Measurements from ENCODE around the gene ATP1A2.

Gene ATP1A2

DNA sequence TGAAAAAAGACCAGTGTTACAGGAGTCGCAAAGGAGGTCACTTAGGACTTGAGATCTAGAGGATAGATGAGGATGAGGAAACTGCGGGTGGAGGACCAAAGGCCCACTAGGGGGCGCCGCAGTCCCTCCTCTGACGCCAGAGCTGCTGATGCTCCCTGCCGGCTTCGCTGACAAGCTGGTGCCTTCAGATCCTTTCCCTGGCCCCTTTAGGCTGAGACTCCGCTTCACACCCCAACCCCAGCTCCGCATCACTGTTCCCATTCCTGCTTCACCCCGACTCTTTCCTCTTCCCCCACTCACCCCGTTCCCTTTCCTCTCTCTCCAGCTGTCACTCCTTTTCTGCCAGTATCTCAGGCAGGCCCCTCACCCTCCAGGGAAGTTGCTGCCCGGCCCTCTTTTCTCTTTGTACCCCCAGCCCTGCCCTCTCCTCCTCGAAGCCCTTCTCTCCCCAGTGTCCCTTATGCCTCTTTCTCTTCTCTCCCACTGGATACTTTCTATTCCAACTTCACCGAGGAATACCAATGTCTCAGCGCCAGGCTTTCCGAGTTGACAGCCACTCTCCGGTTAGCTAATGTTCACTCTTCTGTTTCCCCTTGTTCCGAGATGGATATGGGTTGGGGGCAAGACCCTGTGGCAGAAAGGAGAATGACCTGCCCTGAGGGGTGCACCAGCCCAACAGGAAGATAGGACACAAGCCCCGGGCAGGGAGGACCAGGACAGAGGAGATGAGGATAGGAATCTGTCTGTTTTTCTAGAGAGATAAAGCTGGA is 29.7 kb upstream of the ATP1A2 start:
- peak; percentile 52 to 61 for DNase-seq (ENCODE audit: low read depth in 2 of 2)

DNA sequence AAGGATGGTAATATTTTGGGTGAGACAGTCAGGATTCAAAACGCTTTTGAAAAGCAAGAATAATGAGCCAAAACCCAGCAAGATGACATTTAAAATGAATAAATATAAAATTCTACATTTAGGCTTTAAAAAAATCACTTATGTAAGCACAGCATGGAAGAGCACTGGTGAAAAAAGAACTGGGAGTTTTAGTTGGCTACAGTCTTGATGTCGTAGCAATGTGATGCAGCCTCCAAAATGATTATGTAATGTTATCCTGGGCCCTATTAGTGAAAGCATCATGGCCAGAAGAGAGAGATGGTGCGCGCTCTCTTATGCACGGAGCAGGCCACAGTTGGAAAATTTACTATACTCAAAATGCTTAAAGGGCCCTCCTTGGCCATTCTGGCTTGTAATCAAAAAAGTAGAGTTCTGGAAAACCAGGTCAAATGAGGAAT is 29.1 kb upstream of the ATP1A2 start:
- DNase-seq (ENCODE audit: low read depth in 2 of 2), result no peak

DNA sequence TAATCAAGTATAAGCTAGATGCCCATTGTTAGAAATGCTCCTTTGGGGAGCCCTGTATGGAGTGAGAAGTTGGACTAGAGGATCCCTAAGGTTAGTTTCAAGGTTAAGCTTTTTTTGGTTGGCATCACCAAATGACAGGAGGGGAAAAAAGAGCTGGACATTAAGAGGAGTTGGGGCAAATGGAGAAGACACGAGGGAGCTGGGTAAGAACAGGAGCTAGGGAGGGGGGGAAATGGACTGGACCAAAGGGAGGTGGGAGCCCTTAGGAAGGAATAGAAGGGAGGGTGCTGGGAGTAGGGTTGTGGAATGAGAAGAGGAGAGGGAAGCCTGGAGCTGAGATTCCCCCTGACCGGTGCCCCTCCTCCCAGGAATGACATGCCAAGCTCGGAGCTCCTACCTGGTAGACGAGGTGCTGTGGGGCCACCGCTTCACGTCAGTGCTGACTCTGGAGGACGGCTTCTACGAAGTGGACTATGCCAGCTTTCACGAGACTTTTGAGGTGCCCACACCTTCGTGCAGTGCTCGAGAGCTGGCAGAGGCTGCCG is 28.4 kb upstream of the ATP1A2 start:
- no peak for DNase-seq (ENCODE audit: low read depth in 2 of 2)

DNA sequence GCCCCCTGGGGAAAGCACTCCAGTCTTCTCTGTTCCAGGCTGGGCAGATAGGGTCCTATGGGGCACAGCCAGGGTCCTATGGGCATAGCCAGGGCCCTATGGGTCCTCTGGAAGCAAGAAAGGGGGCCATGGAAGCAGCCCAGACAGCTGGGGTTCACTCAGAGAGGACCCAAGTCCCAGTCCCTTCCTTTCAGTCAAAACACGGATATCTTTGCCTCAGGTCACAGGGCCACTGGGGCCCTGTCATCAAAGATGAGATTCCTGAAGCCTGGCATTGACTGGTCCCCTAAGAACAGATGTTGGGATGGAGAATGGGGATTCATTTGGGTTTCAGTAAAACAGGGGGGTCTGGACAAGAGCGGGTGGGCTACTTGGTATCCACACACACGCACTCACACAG is 25.7 kb upstream of the ATP1A2 start:
- DNase-seq (ENCODE audit: low read depth in 2 of 2), result no peak

DNA sequence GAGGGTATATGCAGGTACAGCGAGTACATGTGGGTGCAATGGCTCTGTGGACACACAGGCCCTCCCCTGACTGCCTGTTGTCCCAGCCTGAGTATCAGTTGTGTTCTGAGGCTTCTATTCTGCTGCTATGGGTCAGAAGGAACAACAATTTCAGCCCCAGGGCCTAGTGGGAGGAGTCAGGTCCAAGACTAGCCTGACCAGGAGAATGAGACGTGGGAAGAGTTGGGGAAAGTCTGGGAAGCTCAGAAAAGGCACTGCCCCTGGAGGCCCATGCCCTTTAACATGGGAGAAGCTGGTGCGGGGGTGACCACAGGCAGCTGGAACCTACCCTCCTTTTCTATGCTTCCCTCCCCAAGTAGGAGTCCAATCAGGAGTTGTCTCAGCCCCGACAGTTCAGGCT is 24.8 kb upstream of the ATP1A2 start:
- DNase-seq (ENCODE audit: low read depth in 2 of 2), result no peak

DNA sequence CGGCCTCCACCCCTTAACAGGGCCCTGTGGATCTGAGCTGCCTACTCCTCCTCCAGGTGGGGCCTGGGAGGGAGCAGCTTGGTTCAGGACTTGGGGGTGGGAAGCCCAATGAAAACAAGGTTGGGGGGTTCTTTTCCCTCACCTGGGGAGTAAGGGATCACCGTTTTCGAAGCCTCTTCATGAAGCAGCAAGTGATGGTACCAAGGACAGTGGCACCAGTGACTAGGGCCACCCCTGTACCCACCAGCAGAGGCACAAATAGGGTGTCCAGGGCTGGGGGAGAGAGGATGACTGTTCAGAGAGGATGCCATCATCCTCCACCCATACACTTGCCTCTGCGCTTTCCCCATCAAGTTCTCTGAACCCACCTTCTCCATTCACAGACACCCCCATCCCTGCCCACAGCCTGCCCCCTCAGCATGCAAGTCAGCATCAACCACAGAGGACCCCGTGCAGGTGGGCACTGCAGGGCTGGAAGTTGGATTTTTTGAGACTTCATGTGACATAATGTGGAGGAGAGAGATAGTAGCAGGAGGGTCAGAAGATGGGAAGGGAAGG is 23.8 kb upstream of the ATP1A2 start:
- DNase-seq (ENCODE audit: low read depth in 2 of 2), result no peak

DNA sequence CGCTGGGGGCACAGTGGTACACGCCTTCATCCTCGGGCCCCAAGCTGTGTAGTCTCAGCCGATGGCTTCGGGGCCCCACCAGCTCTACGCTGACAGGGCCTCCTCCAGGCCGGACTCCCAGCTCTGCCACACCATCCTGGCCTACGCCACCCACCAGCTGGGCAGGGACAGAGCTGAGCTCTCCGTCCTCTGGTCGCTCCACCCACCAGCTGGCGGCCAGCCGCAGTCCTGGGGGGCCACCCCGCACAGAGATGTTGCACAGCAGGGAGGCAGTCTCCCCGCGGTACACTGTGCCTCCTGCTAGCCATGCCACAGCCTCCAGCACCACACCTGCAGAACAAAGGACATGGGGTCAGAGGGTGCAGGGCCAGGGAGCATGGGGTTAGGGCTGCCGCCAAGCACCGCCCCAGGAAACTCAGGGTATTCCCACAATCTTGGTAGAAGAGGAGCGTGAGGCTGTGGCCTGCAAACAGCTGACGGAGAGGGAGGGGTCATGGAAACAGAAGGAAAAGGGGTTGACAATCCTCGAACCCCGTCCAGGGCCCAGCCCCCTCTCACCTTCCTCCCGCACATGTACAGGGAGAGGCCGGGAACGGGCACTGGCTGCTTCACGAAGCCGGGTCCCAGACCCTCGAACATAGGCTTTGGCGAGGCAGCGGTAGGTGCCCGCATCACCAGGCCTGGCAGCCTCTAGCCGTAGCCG is 23.0 kb upstream of the ATP1A2 start:
- no peak for DNase-seq (ENCODE audit: low read depth in 2 of 2)

- DNase-seq (ENCODE audit: low read depth in 2 of 2), result no peak
Measured at GRCh38 chr1:160093069-160093395, 22.5 kb upstream of the ATP1A2 start.

DNA sequence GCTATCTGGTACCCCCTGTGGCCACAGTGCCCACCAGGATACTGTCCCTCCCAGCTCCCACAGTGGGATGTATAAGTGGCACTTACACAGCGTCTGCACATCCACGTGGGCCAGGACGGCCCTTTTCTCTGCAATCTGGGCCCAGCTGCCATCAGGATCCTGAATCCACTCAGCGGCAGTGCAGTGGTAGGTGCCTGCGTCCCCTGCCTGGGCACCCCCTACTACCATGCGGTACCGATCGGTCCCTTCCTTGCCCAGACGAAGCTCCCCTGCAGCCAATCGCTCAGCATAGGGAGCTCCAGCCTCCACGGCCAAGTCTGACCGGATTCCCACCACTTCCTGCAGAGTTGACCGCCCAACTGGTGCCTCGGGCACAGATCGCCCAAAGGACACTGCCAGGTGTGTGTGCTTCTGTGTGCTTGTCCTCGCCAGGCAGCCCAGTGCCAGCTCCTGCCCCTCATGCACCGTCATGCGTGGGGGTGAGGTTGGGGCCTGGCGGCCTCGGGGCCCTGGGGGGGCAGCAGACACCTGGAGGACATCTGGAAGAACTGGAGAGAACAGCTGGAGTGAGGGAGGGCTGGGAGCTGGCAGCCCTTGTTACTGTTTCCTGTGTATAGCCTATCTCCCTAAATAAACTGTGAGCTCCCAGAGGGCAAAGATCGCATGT is 21.8 kb upstream of the ATP1A2 start:
- no peak for DNase-seq (ENCODE audit: low read depth in 2 of 2)

DNA sequence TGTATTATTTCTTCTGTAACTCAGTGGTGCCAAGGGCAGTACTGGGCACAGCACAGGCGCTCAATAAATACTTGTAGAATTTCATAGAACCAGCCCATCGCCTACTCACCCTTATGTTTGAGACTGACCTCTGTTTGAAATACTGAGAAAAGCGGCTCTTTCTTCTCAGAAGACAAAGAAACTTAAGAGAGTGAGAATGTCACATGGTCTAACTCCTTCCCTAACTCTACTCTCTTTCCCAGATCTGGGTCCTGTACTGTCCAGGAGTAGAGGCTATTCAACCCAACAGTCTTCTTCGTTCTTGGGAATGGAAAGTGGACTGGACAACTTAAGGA is 21.3 kb upstream of the ATP1A2 start:
- DNase-seq (ENCODE audit: low read depth in 2 of 2), result no peak

- no peak for DNase-seq (ENCODE audit: low read depth in 2 of 2)
Measured at GRCh38 chr1:160094806-160095205, 20.8 kb upstream of the ATP1A2 start.

DNA sequence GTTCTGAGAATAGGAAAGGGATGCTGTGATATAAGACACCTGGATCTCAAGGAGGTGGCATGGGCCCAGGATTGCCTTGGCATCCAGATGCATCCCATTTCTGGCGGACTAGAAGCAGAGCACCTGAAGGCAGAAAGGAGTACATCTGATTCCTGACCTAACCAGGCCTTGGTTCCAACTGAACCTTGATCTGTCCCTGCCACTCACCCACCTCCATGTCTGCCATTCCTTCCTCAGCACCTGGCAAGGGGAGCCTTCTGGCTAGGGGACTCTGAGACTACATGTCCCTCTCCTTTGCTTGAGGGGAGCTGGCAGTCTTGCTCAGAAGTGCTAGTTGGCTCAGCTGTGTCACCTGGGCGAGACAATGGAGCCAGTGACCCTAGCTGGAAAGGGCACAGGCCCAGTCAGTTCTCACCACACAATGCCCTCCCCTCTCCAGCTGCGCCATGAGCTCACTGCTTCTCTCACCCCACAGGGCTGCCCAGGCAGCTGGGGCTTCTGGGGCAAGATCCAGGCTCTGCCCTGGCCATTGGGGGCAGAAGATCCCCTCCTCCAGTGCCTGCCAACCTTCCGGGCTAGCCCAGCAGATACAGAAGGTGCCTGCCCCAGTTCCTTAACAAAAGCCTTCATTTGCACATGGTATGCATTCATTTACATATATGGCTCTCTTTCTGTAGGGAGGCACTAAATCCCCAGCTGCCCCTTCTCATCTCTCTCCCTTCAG is 20.0 kb upstream of the ATP1A2 start:
- DNase-seq (ENCODE audit: low read depth in 2 of 2), result no peak

- DNase-seq (ENCODE audit: low read depth in 2 of 2), result no peak
Measured at GRCh38 chr1:160096274-160097116, 19.1 kb upstream of the ATP1A2 start.

GRCh38 chr1:160097151-160097910 is 18.2 kb upstream of the ATP1A2 start:
- DNase-seq (ENCODE audit: low read depth in 2 of 2), result no peak

- DNase-seq (ENCODE audit: low read depth in 2 of 2), result peak; percentile 84 to 90
Measured at GRCh38 chr1:160097911-160098851, 17.4 kb upstream of the ATP1A2 start, which contains the start of gene IGSF8. Gene IGSF8, minus strand, starts transcription at chr1:160098619. Its CDS starts 147 bp downstream, at chr1:160098472.

- DNase-seq (ENCODE audit: low read depth in 2 of 2), result peak; percentile 96 to 97
Measured at GRCh38 chr1:160098852-160099561, 16.6 kb upstream of the ATP1A2 start.

DNA sequence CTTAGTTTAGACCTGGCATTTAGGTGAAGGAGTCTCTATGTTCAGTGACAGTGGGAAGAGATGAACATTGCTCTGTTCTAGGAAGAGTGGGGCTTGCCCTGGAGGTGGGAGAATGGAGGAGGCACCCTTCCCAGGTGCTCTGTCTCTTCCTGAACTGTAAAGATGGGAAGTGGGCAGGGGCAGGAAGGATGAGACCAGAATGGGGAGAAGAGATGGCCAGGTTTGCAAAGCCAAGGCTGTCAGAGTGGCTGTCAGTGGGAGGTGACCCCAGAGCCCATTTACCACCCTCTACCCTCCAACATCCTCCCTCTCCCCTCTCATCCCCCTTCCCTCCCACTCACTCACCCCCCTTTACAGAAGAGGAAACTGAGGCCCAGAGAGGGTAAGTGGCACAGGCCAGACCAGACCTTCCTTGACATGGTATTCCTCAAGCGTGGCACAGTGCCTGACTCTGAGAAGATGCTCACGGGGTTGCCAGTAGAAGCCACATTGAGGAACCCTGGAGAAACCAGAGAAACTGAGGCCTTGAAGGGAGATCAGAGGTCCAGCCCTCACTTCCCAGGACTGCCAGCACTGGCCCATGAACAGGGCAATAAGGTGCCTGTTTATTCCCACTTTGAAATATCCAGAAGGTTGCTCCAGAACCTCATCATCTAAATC is 15.7 kb upstream of the ATP1A2 start:
- DNase-seq (ENCODE audit: low read depth in 2 of 2), result no peak
